GM18526 (cell line): ENCODE results near the gene CDC42BPB.

Experiments
- POLR2A ChIP-seq: IDR thresholded peaks from 3 replicates; pipeline ENCODE4 v1.6.1; 2011; ENCODE audit not compliant: insufficient read length; ENCODE audit errors: extremely low read depth

The CDC42BPB gene

DNA sequence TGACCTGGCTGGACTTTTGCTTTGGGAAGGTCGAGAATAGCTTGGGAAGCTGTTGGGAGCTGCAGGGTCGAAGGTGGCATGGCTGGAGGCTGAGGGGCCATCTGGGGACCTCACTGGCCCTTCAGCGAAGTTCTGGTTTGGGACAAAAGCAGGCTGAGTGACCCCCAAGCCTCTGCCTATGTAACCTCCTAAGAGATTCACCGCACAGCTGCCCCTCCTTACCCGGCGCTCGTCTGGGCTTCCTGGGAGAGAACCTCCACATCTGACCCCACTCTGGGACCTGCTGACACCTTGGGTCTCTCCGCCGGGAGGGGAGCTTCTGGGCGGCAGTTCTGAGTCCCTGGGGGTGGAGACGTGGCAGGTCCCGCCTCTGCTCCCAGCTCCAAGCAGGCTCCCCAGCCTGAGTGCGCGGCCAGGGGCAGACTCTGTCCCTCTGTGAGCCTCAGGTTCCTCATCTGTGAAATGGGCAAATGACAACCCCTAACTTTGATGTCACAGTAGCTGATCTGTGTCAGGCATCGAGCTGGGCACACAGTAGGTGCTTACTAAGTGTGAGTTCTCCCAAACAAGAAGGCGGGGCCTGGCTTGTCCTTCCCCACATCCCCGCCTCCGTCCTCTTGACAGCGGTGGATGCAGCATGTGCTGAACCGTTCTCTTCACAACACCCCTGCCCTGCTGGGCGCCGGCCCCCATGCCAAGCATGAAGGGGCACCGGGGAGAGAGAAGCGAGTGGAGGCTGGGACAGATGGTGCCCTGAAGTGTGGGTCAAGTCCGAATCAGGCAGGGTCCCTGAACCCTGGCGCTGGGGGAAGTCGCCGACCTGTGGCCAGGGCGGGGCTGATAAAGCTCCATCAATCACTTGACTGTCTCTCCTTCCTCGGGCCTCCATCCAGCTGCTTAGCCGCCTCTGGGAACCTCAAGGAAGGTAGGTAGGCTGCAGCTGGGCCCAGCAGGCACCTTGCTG lies 40.9 kb upstream of the CDC42BPB start:
- no peak for TF ChIP-seq POLR2A

DNA sequence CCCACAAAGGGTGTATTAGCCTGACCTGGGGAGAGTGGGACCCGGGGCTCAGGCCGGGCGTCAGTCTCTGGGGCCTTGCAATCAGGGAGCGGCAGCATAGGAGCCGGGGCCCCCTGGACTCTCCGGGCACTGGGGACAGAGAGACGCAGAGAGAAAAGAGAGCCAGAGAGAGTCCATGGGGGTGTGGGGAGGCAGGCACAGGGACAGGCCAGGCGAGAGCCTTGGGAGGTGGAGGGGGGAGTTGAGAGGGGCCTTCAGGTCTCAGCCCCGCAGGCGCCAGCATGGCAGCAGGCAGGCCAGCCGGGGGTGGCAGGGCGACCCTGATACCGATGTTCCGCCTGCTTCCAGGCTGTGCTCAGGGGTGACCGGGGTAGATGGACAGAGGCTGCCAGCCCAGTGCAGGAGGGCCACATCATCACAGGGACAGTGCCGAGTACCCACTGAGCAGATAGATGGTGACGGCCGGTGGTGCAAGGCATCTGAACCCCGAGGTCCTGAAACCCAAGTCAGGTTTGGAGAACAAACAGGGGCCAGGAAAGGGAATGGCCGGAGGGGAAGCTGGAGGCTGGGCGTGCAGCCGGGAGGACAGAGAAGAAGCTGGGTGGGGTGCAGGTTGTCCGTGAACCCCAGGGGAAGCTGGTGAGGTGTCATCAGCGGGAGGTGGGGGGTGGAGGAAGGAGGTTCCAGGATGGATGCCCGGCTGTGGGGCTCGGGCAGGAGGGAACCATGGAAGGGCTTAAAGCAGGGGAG lies 40.1 kb upstream of the CDC42BPB start:
- no peak for TF ChIP-seq POLR2A

- TF ChIP-seq POLR2A = no peak
Observed at GRCh38 chr14:103096387-103096786, 39.0 kb upstream of the CDC42BPB start.

- TF ChIP-seq POLR2A = no peak
Observed at GRCh38 chr14:103095210-103095778, 37.9 kb upstream of the CDC42BPB start.

GRCh38 chr14:103094406-103095209 lies 37.3 kb upstream of the CDC42BPB start, which contains the start of gene EXOC3L4:
TSS of gene EXOC3L4 (plus strand) at chr14:103094725. CDS start at chr14:103100220, 5,495 bp downstream.
- no peak for TF ChIP-seq POLR2A

DNA sequence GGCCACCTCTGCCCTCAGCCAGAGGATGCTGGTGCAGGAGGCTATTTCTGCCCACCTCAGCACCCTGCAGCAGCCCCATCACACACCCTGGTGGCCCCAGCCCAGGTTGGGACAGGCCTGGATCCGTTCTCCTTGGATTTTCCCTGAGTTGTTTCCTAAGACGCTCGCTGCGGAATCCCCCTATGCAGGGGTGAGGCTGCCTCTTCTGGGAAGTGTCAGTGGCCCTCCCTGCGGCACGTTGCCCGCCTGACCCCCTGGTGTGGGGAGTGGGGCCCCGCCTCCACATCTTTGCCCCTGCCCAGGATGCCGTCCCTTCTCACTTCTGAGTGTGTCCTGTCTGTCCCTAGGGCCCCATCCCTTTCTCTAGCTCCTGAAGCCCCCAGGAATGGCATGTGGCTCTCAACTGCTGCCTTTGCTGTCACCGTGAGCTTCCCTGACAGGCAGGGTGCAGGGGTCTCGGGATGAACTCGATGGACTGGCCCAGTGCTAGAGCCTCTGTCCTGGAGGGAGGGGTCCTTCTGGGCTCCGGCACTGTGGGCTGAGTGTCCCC lies 36.6 kb upstream of the CDC42BPB start:
- TF ChIP-seq POLR2A = no peak

DNA sequence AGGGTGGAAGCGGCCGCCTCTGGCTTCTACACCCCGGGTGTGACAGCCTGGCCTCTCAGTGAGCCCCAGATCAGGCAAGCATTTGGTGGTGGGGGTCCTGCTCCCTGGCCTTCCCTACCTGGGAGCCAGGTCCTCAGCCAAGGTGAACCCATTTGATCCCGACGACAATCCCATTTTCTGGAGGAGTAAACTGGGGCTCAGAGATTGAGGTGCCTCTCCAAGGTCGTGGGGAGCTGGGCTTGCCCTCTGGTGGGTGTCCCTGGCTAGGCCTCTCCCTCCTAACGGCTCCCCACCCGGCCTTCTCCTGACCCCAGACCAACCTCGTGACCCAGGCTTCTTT lies 34.5 kb upstream of the CDC42BPB start:
- no peak for TF ChIP-seq POLR2A

DNA sequence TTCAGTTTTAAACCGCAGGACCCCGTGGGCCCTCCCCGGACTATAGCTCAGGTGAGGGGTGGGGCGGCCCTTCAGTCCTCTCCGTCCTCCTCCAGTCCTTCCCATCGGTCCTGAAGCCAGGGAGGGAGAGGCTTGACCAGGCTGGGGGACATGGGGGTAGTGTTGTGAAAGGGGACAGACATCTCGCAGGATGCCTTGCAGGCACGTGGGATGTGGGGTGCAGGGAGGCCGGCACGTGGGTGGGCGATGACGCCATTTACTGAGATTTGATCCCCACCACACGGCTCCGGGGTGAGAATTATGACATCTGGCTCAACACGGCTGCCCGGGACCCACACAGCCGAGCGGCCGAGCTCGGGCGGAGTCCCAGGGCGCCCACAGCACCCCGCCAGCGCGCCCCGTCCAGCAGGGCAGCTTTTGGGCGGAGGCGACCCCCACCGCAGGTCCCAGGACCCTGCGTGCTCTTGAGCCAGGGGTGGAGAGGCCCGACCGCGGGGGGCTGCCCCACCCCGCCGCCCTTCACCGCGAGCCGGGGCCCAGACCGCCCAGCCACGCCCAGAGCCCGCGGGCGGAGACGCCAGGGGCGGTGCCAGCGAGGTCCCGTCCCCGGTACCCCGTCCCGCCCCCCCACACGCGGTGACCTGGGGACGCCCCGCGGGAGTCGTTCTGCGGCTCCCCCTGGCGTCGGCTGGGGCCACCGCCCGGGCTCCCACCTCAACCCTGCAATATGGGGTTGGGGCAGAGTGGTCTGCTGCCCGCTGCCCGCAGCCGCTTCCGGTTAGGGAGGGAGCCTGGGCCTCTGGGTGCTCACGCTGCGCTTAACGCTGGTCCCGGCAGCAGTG lies 33.9 kb upstream of the CDC42BPB start:
- no peak for TF ChIP-seq POLR2A

DNA sequence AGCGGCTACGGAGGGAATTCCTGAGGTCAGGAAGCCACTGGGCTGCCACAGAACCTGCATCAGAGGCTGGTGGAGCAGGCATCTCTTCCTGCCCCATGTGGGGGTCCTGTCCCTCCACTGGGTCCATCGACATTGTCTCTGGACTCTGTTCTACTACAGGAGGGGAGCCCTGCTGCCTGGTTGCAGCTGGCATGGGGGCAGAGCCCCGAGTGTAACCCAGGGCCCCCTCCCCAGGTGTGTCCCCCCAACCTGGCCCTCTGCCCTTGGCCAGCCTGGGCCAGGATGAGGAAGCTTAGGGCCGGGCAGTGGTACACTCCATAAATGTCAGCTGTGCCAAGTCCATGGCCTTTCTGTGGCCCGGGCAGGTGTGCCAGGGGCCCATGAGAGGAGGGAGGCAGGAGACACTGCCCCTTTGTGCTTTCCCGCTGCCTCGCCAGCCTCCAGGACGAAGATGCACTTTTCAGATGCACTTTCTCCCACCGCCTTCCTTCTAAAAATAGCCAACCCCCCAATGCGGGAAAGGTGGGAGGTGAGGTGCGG lies 33.2 kb upstream of the CDC42BPB start:
- TF ChIP-seq POLR2A = no peak

- no peak for TF ChIP-seq POLR2A
Observed at GRCh38 chr14:103089386-103090335, 32.3 kb upstream of the CDC42BPB start.

DNA sequence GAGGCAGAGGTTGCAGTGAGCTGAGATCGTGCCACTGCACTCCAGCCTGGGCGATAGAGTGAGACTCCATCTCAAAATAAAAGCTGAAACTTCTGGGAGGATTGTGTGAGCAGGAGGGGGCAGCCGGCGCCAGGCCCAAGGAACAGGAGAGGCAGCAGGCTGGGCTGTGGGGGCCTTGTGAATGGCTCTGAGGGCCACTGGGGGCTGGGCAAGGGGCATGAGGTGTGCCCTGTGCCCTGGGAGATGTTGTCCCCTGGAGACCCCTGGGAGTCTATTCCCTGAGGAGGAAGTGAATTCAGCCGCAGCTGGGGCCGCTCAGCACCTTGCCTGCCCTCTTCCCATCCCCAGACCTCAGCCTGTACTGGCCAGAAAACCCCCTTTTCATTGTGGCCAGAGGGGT lies 31.6 kb upstream of the CDC42BPB start:
- TF ChIP-seq POLR2A = no peak

DNA sequence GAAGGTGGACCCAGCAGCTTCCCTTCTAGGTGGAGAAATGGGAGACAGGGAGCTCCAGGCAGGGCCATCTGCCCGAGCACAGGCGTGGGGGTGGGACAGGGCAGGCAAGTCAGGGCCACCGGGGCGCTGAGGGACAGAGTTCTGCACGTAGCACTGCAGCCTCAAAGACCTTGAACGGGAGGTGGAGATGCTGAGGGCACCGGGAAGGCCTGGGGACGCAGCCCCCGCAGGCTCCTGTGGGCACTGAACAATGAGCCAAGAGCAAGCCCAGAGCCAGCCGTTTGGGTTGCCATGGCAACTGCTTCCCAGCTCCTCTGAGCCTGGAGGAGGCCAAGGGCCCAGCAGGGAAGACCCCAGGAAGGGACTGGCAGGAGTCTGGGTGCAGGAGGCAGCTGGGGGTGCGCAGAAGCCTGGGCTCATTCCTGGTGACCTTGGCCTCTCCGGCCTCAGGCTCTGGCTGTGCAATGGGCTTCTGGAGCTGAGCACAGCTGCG lies 30.0 kb upstream of the CDC42BPB start:
- no peak for TF ChIP-seq POLR2A
